GM10266 (cell line): ENCODE data around the gene RPS3A.

Experiments used
- DNase-seq: peaks from one replicate; pipeline ENCODE4 v3.0.0; 2012; ENCODE audit errors: extremely low spot score
- CTCF ChIP-seq: IDR thresholded peaks from 2 replicates; pipeline ENCODE4 v1.5.1; 2012; ENCODE audit warnings: mild to moderate bottlenecking, low read depth; ENCODE audit not compliant: control insufficient read depth, insufficient read depth; ENCODE audit errors: missing control alignments

Gene RPS3A

GRCh38 chr4:151091047-151091446 lies 8.4 kb upstream of the RPS3A start:
- TF ChIP-seq CTCF, result no peak
- no peak for DNase-seq

DNA sequence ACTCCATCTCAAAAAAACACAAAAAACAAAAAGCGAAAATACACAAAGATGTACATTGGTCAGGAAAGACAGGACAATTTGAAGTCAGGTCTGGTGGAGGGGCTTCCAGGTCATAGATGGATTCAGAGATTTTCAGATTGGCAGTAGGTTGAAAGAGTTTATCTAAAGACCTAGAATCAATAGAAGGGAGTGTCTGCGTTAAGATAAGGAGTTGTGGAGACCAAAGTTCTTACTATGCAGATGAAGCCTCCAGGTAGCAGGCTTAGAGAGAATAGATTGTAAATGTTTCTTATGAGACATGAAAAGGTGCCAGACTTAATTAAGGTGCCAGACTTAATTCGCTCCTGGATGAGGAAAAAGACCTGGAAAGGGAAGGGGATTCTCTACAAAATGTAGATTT lies 6.9 kb upstream of the RPS3A start:
- TF ChIP-seq CTCF, result no peak
- no peak for DNase-seq

GRCh38 chr4:151093203-151093602 lies 6.2 kb upstream of the RPS3A start:
- DNase-seq, result no peak
- TF ChIP-seq CTCF, result no peak

GRCh38 chr4:151094290-151094751 lies 5.1 kb upstream of the RPS3A start:
- no peak for TF ChIP-seq CTCF
- no peak for DNase-seq

DNA sequence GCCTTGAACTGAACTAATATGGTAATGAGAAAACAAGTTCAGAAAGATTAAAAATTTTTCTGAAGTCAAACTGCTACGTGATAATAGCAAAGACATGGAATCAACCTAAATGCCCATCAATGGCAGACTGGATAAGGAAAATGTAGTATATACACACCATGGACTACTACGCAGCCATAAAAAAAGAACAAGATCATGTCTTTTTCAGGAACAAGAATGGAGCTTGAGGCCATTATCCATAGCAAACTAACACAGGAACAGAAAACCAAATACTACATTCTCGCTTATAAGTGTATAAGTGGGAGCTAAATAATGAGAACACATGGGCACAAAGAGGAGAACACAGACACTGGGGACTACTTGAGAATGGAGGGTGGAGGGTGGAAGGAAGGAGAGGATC lies 4.3 kb upstream of the RPS3A start:
- no peak for TF ChIP-seq CTCF
- no peak for DNase-seq

DNA sequence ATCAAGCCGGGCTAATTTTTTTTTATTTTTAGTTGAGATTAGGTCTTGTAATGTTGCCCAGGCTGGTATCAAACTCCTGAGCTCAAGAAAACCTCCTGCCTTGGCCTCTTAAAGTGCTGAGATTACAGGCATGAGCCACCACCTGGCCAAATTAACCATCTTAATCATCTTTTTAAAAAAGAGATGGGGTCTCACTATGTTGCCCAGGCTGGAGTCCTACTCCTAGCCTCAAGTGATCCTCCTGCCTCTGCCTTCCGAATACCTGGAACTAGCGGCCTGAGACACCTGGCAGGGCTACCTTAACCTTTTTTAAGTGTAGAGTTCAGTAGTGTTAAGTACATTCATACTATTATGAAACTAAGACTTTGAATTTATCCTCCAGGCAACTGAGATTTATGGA lies 1.7 kb upstream of the RPS3A start:
- no peak for TF ChIP-seq CTCF
- DNase-seq, result no peak

DNA sequence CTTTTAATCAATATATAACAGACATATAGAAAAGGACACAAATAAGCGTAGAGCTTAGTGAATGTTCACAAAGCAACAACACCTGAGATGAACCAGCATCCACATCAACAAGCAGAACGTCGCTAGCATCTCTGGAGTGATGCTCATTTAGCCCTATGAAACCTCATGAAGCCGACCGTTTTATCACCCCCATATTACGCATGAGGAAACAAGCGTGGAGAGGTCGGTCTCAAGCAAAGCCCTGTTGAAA lies 524 bp upstream of the RPS3A start:
- DNase-seq, result no peak
- TF ChIP-seq CTCF, result no peak
